Liver (tissue), 9 donors: ENCODE measurements around the gene OTOP3. TPM values are rescaled to one million over a fixed set of nuclear protein-coding genes. Genes with fewer than 3 reads are reported as not detected.

Source experiments
- DNase-seq: peaks from one replicate; pipeline ENCODE4 v3.0.0-alpha.2; 2017; ENCODE audit warnings: low spot score
- H3K27ac ChIP-seq, 2 donors: one replicate each; pipeline ENCODE4 v1.7.0; 2013; ENCODE audit warnings: inconsistent platforms in 2 of 2, low read length in 2 of 2, control low read depth in 1 of 2, low read depth in 1 of 2, mild to moderate bottlenecking in 1 of 2
- H3K27me3 ChIP-seq, 4 donors: one replicate each; pipeline versions ENCODE4 v1.6.1 to v1.7.0; 2013; ENCODE audit warnings: low read length in 3 of 4, inconsistent platforms in 1 of 4, mild to moderate bottlenecking in 1 of 4, moderate library complexity in 1 of 4; ENCODE audit not compliant: control insufficient read depth in 4 of 4, insufficient read depth in 4 of 4
- H3K36me3 ChIP-seq, 4 donors: one replicate each; pipeline versions ENCODE4 v1.6.1 to v1.7.0; 2013; ENCODE audit warnings: low read length in 3 of 4, mild to moderate bottlenecking in 3 of 4, low read depth in 1 of 4, moderate library complexity in 1 of 4; ENCODE audit not compliant: control insufficient read depth in 4 of 4, insufficient read depth in 3 of 4
- H3K4me1 ChIP-seq, 4 donors: one replicate each; pipeline versions ENCODE4 v1.6.1 to v1.7.0; 2013; ENCODE audit warnings: low read length in 3 of 4, mild to moderate bottlenecking in 3 of 4, moderate library complexity in 1 of 4; ENCODE audit not compliant: control insufficient read depth in 4 of 4, insufficient read depth in 4 of 4
- H3K4me3 ChIP-seq, 3 donors: one replicate each; pipeline versions ENCODE4 v1.6.1 to v1.7.0; 2013; ENCODE audit warnings: low read length in 3 of 3, control low read depth in 1 of 3, low read depth in 1 of 3, mild to moderate bottlenecking in 1 of 3
- H3K9ac ChIP-seq, 2 donors: one replicate each; pipeline ENCODE4 v1.7.0; 2013; ENCODE audit warnings: low read length in 2 of 2, mild to moderate bottlenecking in 2 of 2, moderate library complexity in 2 of 2, control low read depth in 1 of 2, low read depth in 1 of 2
- H3K9me3 ChIP-seq, 4 donors: one replicate each; pipeline versions ENCODE4 v1.6.1 to v1.7.0; 2013; ENCODE audit warnings: low read length in 3 of 4; ENCODE audit not compliant: control insufficient read depth in 4 of 4
- EGR1 ChIP-seq, 2 donors: IDR thresholded peaks; 2 replicates each; pipeline ENCODE4 v1.6.1; 2016 to 2018; ENCODE audit warnings: antibody characterized with exemption in 2 of 2, low read depth in 2 of 2
- FOXA1 ChIP-seq: IDR thresholded peaks from 2 replicates; pipeline ENCODE4 v1.6.1; 2016; ENCODE audit warnings: antibody characterized with exemption
- GABPA ChIP-seq, 2 donors: IDR thresholded peaks in 1 of 2; conservative IDR thresholded peaks in 1 of 2; 2 replicates each; pipeline ENCODE4 v1.6.1; 2016; ENCODE audit warnings: antibody characterized with exemption in 2 of 2, mild to moderate bottlenecking in 1 of 2, moderate library complexity in 1 of 2
- HNF4A ChIP-seq, 2 donors: conservative IDR thresholded peaks; 2 replicates each; pipeline ENCODE4 v1.6.1; 2016; ENCODE audit warnings: antibody characterized with exemption in 2 of 2, mild to moderate bottlenecking in 2 of 2
- HNF4G ChIP-seq: IDR thresholded peaks from 2 replicates; pipeline ENCODE4 v1.6.1; 2016; ENCODE audit warnings: antibody characterized with exemption
- JUND ChIP-seq, 2 donors: IDR thresholded peaks; 2 replicates each; pipeline ENCODE4 v1.6.1; 2016; ENCODE audit warnings: antibody characterized with exemption in 2 of 2
- NR2F2 ChIP-seq: IDR thresholded peaks from 2 replicates; pipeline ENCODE4 v1.6.1; 2016; ENCODE audit warnings: antibody characterized with exemption
- RAD21 ChIP-seq, 2 donors: IDR thresholded peaks; 2 replicates each; pipeline ENCODE4 v1.6.1; 2016; ENCODE audit warnings: antibody characterized with exemption in 2 of 2, mild to moderate bottlenecking in 2 of 2
- RXRA ChIP-seq, 2 donors: IDR thresholded peaks; 2 replicates each; pipeline ENCODE4 v1.6.1; 2017 to 2018; ENCODE audit warnings: antibody characterized with exemption in 2 of 2, mild to moderate bottlenecking in 1 of 2
- SP1 ChIP-seq: IDR thresholded peaks from 2 replicates; pipeline ENCODE4 v1.6.1; 2018; ENCODE audit warnings: antibody characterized with exemption, mild to moderate bottlenecking
- TAF1 ChIP-seq: conservative IDR thresholded peaks from 2 replicates; pipeline ENCODE4 v1.6.1; 2016; ENCODE audit warnings: antibody characterized with exemption, mild to moderate bottlenecking
- YY1 ChIP-seq: IDR thresholded peaks from 2 replicates; pipeline ENCODE4 v1.6.1; 2016; ENCODE audit warnings: antibody characterized with exemption, mild to moderate bottlenecking
- WGBS: extraction: QIAGEN DNeasy Blood & Tissue Kit; methylation state at CpG from one replicate; pipeline ENCODE4 v1.1.7; 2013; 5-methylcytosine and 5-hydroxymethylcytosine counted together
- polyA plus RNA-seq, 2 donors: library from polyadenylated mRNA; stranded (reverse) in 1 of 2; unstranded in 1 of 2; fragments of 200-250 nt in 1 of 2; fragments of >200 nt in 1 of 2; fragmentation: Nextera tagmentation in 1 of 2; extraction: Ambion mirVana in 1 of 2; gene quantifications; one replicate each; pipeline versions ENCODE4 v1.2.1 to v1.2.3, GENCODE V29; 2013 to 2015
- total RNA-seq, 2 donors: library from RNA; depleted of rRNA; stranded (reverse); fragments of >200 nt; gene quantifications; one replicate each; pipeline ENCODE4 v1.2.3, GENCODE V29; 2014
- TF ChIP-seq, protein P1 (sequence below): IDR thresholded peaks from 2 replicates; pipeline ENCODE4 v1.6.1; 2016; ENCODE audit warnings: antibody characterized with exemption
- TF ChIP-seq, protein P2 (sequence below): IDR thresholded peaks from 2 replicates; pipeline ENCODE4 v1.6.1; 2016; ENCODE audit warnings: antibody characterized with exemption
- TF ChIP-seq, protein P3 (sequence below): fragments of 150-350 bp; IDR thresholded peaks from 2 replicates; pipeline ENCODE4 v1.5.1; 2017; ENCODE audit warnings: improper control_type of control experiment, low read depth, low read length; ENCODE audit not compliant: missing input control
- TF ChIP-seq, protein P4 (sequence below): IDR thresholded peaks from 2 replicates; pipeline ENCODE4 v1.6.1; 2016; ENCODE audit warnings: antibody characterized with exemption, mild to moderate bottlenecking
- donor health status: healthy.
- donor health status: healthy.
- donor health status: healthy.
- donor health status: healthy.
- donor health status: healthy.

OTOP3 gene
- total and polyA plus RNA-seq, 4 donors = not detected

DNA sequence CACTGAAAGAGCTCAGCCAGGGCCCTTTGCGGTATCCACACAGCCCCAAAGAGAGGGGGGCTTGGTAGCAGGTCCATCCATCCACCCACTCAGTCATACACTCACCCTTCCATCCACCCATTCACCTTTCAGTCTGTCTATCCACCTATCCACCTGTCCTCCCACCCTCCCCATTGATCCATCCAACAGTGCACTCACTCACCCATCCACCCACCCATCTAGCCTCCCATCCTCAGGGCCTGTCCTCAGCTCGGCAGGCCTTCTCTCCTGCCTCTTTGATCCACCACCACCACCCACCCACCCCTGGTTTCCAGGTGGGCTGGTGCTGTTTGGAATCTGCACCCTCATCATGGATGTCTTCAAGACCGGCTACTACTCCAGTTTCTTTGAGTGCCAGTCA, 10.5 kb upstream of the OTOP3 start:
- Histone ChIP-seq H3K27me3 (peaks cover 0 to 12% (median 5%) of the 10 kb centered on the region in 4 donors), H3K4me1 (peaks cover 2 to 8% (median 6%) of the 10 kb centered on the region in 4 donors)
- 63% methylated on average over 3 of the region's 3 CpGs for WGBS

DNA sequence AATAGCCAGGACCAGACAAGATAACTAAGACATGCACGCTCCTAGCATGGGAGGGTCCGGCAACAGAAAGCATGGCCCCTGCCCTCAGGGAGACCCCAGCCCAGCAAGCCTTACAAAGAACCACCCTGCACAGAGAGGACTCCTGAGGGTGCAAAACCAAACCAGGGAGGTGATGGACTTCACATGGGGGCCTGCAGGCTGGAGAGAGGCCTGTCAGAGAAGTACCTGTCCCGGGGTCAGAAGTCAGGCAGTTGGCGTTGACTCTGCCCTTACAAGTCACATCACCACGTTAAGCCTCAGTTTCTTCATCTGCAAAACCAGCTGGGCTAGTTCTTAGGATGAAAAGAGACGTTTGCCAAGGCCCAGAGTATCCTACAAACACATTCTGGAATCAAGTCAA, 6.9 kb upstream of the OTOP3 start:
- Histone ChIP-seq H3K9me3 (no peaks in the 10 kb centered on the region), H3K4me1 (peaks cover under 1 to 6% (median 3%) of the 10 kb centered on the region in 4 donors), H3K27ac (no peak overlapping the region), H3K36me3 (no peaks in the 10 kb centered on the region), H3K4me3 (no peak overlapping the region), H3K27me3 (peaks cover 3 to 11% (median 7%) of the 10 kb centered on the region in 4 donors), H3K9ac (no peak overlapping the region)
- TF ChIP-seq, protein P1, sequence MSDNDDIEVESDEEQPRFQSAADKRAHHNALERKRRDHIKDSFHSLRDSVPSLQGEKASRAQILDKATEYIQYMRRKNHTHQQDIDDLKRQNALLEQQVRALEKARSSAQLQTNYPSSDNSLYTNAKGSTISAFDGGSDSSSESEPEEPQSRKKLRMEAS = no peak
- TF ChIP-seq, protein P2, sequence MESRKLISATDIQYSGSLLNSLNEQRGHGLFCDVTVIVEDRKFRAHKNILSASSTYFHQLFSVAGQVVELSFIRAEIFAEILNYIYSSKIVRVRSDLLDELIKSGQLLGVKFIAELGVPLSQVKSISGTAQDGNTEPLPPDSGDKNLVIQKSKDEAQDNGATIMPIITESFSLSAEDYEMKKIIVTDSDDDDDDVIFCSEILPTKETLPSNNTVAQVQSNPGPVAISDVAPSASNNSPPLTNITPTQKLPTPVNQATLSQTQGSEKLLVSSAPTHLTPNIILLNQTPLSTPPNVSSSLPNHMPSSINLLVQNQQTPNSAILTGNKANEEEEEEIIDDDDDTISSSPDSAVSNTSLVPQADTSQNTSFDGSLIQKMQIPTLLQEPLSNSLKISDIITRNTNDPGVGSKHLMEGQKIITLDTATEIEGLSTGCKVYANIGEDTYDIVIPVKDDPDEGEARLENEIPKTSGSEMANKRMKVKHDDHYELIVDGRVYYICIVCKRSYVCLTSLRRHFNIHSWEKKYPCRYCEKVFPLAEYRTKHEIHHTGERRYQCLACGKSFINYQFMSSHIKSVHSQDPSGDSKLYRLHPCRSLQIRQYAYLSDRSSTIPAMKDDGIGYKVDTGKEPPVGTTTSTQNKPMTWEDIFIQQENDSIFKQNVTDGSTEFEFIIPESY = no peak
- TF ChIP-seq RAD21 (IDR thresholded peaks at IDR 0.05) (no peak), FOXA1 (no peak), RXRA (IDR thresholded peaks at IDR 0.05) (no peak), SP1 (no peak), YY1 (no peak), NR2F2 (no peak), HNF4A (conservative IDR thresholded peaks at IDR 0.05) (no peak), GABPA (IDR thresholded peaks at IDR 0.05 in 1 of 2, conservative IDR thresholded peaks at IDR 0.05 in 1 of 2) (no peak), TAF1 (no peak), EGR1 (IDR thresholded peaks at IDR 0.05; ENCODE audit: low read depth in 2 of 2) (no peak), HNF4G (no peak)
- TF ChIP-seq, protein P3, sequence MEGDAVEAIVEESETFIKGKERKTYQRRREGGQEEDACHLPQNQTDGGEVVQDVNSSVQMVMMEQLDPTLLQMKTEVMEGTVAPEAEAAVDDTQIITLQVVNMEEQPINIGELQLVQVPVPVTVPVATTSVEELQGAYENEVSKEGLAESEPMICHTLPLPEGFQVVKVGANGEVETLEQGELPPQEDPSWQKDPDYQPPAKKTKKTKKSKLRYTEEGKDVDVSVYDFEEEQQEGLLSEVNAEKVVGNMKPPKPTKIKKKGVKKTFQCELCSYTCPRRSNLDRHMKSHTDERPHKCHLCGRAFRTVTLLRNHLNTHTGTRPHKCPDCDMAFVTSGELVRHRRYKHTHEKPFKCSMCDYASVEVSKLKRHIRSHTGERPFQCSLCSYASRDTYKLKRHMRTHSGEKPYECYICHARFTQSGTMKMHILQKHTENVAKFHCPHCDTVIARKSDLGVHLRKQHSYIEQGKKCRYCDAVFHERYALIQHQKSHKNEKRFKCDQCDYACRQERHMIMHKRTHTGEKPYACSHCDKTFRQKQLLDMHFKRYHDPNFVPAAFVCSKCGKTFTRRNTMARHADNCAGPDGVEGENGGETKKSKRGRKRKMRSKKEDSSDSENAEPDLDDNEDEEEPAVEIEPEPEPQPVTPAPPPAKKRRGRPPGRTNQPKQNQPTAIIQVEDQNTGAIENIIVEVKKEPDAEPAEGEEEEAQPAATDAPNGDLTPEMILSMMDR = no peak
- TF ChIP-seq, protein P4, sequence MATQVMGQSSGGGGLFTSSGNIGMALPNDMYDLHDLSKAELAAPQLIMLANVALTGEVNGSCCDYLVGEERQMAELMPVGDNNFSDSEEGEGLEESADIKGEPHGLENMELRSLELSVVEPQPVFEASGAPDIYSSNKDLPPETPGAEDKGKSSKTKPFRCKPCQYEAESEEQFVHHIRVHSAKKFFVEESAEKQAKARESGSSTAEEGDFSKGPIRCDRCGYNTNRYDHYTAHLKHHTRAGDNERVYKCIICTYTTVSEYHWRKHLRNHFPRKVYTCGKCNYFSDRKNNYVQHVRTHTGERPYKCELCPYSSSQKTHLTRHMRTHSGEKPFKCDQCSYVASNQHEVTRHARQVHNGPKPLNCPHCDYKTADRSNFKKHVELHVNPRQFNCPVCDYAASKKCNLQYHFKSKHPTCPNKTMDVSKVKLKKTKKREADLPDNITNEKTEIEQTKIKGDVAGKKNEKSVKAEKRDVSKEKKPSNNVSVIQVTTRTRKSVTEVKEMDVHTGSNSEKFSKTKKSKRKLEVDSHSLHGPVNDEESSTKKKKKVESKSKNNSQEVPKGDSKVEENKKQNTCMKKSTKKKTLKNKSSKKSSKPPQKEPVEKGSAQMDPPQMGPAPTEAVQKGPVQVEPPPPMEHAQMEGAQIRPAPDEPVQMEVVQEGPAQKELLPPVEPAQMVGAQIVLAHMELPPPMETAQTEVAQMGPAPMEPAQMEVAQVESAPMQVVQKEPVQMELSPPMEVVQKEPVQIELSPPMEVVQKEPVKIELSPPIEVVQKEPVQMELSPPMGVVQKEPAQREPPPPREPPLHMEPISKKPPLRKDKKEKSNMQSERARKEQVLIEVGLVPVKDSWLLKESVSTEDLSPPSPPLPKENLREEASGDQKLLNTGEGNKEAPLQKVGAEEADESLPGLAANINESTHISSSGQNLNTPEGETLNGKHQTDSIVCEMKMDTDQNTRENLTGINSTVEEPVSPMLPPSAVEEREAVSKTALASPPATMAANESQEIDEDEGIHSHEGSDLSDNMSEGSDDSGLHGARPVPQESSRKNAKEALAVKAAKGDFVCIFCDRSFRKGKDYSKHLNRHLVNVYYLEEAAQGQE = no peak
- no peak for DNase-seq
- 79% methylated on average over 6 of the region's 6 CpGs for WGBS

More for the DNA sequence above, 10.5 kb upstream of the OTOP3 start:
- Histone ChIP-seq H3K27ac (no peak overlapping the region), H3K9me3 (no peaks in the 10 kb centered on the region), H3K4me3 (no peak overlapping the region), H3K9ac (no peak overlapping the region), H3K36me3 (no peaks in the 10 kb centered on the region)
- no peak for DNase-seq
- TF ChIP-seq YY1 (no peak), SP1 (no peak), HNF4A (conservative IDR thresholded peaks at IDR 0.05) (no peak), JUND (IDR thresholded peaks at IDR 0.05) (no peak)
